Measurements from ENCODE around the gene SLC26A9.

The SLC26A9 gene

GRCh38 chr1:205980237-205980870 lies 37.1 kb upstream of the SLC26A9 start:
- Histone ChIP-seq H3K4me3 (ENCODE audit: low read depth, low read length) (no peak overlapping the region), H3K9ac (ENCODE audit: low read depth, low read length) (no peak overlapping the region), H3K27me3 (ENCODE audit: control insufficient read depth, insufficient read depth, low read length) (no peaks in the 10 kb centered on the region), H3K9me3 (ENCODE audit: control insufficient read depth, insufficient read depth, low read length) (no peaks in the 10 kb centered on the region), H3K27ac (ENCODE audit: low read depth, low read length) (no peak overlapping the region), H3K36me3 (ENCODE audit: control insufficient read depth, insufficient read depth, low read length) (no peaks in the 10 kb centered on the region), H3K4me1 (ENCODE audit: control insufficient read depth, insufficient read depth, low read length) (no peaks in the 10 kb centered on the region)

DNA sequence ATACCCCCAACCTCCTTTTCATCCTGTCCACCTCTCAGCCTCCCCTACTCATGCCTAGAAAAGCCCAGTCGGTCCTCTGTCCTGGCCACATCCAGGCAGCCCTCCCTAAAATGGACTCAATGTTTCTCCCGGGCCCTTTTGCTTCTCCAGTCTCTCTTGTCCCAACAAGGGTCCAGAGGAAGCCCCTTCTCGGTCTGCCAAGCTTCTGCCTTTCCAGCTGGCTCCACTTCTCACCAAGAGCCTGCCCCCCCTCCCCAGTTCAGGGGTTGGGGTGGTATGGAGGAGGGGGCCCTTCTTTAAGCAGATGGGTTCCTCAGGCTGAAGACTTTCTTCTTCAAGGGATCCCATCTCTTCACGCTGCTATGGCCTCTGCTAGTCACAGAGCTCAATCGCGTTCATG lies 36.0 kb upstream of the SLC26A9 start:
- H3K9me3 ChIP-seq (ENCODE audit: control insufficient read depth, insufficient read depth, low read length): no peaks in the 10 kb centered on the region
- no peak overlapping the region for H3K27ac ChIP-seq (ENCODE audit: low read depth, low read length)
- H3K36me3 ChIP-seq (ENCODE audit: control insufficient read depth, insufficient read depth, low read length): no peaks in the 10 kb centered on the region
- no peaks in the 10 kb centered on the region for H3K4me1 ChIP-seq (ENCODE audit: control insufficient read depth, insufficient read depth, low read length)
- no peak overlapping the region for H3K9ac ChIP-seq (ENCODE audit: low read depth, low read length)
- no peak overlapping the region for H3K4me3 ChIP-seq (ENCODE audit: low read depth, low read length)
- no peaks in the 10 kb centered on the region for H3K27me3 ChIP-seq (ENCODE audit: control insufficient read depth, insufficient read depth, low read length)

- H3K9me3 ChIP-seq (ENCODE audit: control insufficient read depth, insufficient read depth, low read length): no peaks in the 10 kb centered on the region
- H3K9ac ChIP-seq (ENCODE audit: low read depth, low read length): no peak overlapping the region
- no peaks in the 10 kb centered on the region for H3K27me3 ChIP-seq (ENCODE audit: control insufficient read depth, insufficient read depth, low read length)
- H3K36me3 ChIP-seq (ENCODE audit: control insufficient read depth, insufficient read depth, low read length): no peaks in the 10 kb centered on the region
- H3K27ac ChIP-seq (ENCODE audit: low read depth, low read length): no peak overlapping the region
- no peak overlapping the region for H3K4me3 ChIP-seq (ENCODE audit: low read depth, low read length)
- no peaks in the 10 kb centered on the region for H3K4me1 ChIP-seq (ENCODE audit: control insufficient read depth, insufficient read depth, low read length)
Measured at GRCh38 chr1:205978676-205979075, 35.4 kb upstream of the SLC26A9 start.

GRCh38 chr1:205977402-205978014 lies 34.3 kb upstream of the SLC26A9 start:
- Histone ChIP-seq H3K36me3 (ENCODE audit: control insufficient read depth, insufficient read depth, low read length) (no peaks in the 10 kb centered on the region), H3K4me1 (ENCODE audit: control insufficient read depth, insufficient read depth, low read length) (no peaks in the 10 kb centered on the region), H3K4me3 (ENCODE audit: low read depth, low read length) (no peak overlapping the region), H3K27ac (ENCODE audit: low read depth, low read length) (no peak overlapping the region), H3K9me3 (ENCODE audit: control insufficient read depth, insufficient read depth, low read length) (no peaks in the 10 kb centered on the region), H3K9ac (ENCODE audit: low read depth, low read length) (no peak overlapping the region), H3K27me3 (ENCODE audit: control insufficient read depth, insufficient read depth, low read length) (no peaks in the 10 kb centered on the region)

GRCh38 chr1:205976708-205977401 lies 33.6 kb upstream of the SLC26A9 start:
- Histone ChIP-seq H3K4me1 (ENCODE audit: control insufficient read depth, insufficient read depth, low read length) (no peaks in the 10 kb centered on the region), H3K4me3 (ENCODE audit: low read depth, low read length) (no peak overlapping the region), H3K9ac (ENCODE audit: low read depth, low read length) (no peak overlapping the region), H3K9me3 (ENCODE audit: control insufficient read depth, insufficient read depth, low read length) (no peaks in the 10 kb centered on the region), H3K27me3 (ENCODE audit: control insufficient read depth, insufficient read depth, low read length) (no peaks in the 10 kb centered on the region), H3K27ac (ENCODE audit: low read depth, low read length) (no peak overlapping the region), H3K36me3 (ENCODE audit: control insufficient read depth, insufficient read depth, low read length) (no peaks in the 10 kb centered on the region)

- Histone ChIP-seq H3K27me3 (ENCODE audit: control insufficient read depth, insufficient read depth, low read length) (no peaks in the 10 kb centered on the region), H3K9me3 (ENCODE audit: control insufficient read depth, insufficient read depth, low read length) (no peaks in the 10 kb centered on the region), H3K4me1 (ENCODE audit: control insufficient read depth, insufficient read depth, low read length) (no peaks in the 10 kb centered on the region), H3K4me3 (ENCODE audit: low read depth, low read length) (no peak overlapping the region), H3K9ac (ENCODE audit: low read depth, low read length) (no peak overlapping the region), H3K27ac (ENCODE audit: low read depth, low read length) (no peak overlapping the region), H3K36me3 (ENCODE audit: control insufficient read depth, insufficient read depth, low read length) (no peaks in the 10 kb centered on the region)
Measured at GRCh38 chr1:205976036-205976435, 32.8 kb upstream of the SLC26A9 start.

- no peak overlapping the region for H3K9ac ChIP-seq (ENCODE audit: low read depth, low read length)
- no peaks in the 10 kb centered on the region for H3K9me3 ChIP-seq (ENCODE audit: control insufficient read depth, insufficient read depth, low read length)
- no peak overlapping the region for H3K4me3 ChIP-seq (ENCODE audit: low read depth, low read length)
- no peaks in the 10 kb centered on the region for H3K4me1 ChIP-seq (ENCODE audit: control insufficient read depth, insufficient read depth, low read length)
- no peak overlapping the region for H3K27ac ChIP-seq (ENCODE audit: low read depth, low read length)
- H3K27me3 ChIP-seq (ENCODE audit: control insufficient read depth, insufficient read depth, low read length): no peaks in the 10 kb centered on the region
- H3K36me3 ChIP-seq (ENCODE audit: control insufficient read depth, insufficient read depth, low read length): no peaks in the 10 kb centered on the region
Measured at GRCh38 chr1:205975387-205975998, 32.2 kb upstream of the SLC26A9 start.

DNA sequence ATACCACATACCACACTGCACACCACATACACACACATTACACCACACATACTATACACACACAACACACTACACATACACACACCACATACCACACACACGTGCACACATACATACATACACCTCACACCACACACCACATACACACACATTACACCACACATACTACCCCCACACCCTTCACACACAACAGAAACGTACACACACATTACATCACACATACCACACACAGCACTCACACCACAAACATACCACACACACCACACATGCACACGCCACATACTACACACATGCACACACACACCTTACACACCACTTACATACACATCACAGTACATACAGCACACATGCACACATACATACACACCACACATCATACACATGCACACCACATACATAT lies 31.5 kb upstream of the SLC26A9 start:
- Histone ChIP-seq H3K27ac (ENCODE audit: low read depth, low read length) (no peak overlapping the region), H3K36me3 (ENCODE audit: control insufficient read depth, insufficient read depth, low read length) (no peaks in the 10 kb centered on the region), H3K9me3 (ENCODE audit: control insufficient read depth, insufficient read depth, low read length) (no peaks in the 10 kb centered on the region), H3K9ac (ENCODE audit: low read depth, low read length) (no peak overlapping the region), H3K27me3 (ENCODE audit: control insufficient read depth, insufficient read depth, low read length) (no peaks in the 10 kb centered on the region), H3K4me1 (ENCODE audit: control insufficient read depth, insufficient read depth, low read length) (no peaks in the 10 kb centered on the region), H3K4me3 (ENCODE audit: low read depth, low read length) (no peak overlapping the region)

DNA sequence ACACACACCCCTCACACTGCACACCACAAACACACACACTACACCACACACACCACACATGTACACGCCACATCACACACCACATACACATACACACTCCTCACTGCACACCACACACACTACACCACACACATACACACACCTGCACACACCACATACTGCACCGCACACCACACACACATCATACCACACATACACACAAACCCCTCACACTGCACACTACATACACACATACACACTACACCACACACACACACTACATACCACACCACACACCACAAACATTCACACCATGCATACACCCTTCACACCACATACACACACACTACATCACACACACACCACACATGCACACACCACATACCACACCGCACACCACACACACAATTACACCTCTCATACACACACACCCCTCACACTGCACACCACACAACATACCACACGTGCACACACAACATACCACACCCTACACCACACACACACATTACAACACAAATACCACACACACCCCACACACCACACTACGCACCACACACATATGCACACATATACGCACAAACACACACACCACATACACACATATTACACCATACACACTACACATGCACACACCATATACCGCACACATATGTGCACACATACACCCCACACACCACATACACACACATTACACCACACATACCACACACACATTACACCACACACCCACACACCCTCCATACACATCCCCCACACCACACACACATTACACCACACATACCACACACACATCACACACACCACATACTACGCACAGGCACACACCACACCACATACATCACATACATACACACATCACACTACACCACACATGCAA lies 30.3 kb upstream of the SLC26A9 start:
- H3K4me1 ChIP-seq (ENCODE audit: control insufficient read depth, insufficient read depth, low read length): no peaks in the 10 kb centered on the region
- no peaks in the 10 kb centered on the region for H3K27me3 ChIP-seq (ENCODE audit: control insufficient read depth, insufficient read depth, low read length)
- no peak overlapping the region for H3K27ac ChIP-seq (ENCODE audit: low read depth, low read length)
- H3K4me3 ChIP-seq (ENCODE audit: low read depth, low read length): no peak overlapping the region
- H3K9me3 ChIP-seq (ENCODE audit: control insufficient read depth, insufficient read depth, low read length): no peaks in the 10 kb centered on the region
- no peaks in the 10 kb centered on the region for H3K36me3 ChIP-seq (ENCODE audit: control insufficient read depth, insufficient read depth, low read length)
- H3K9ac ChIP-seq (ENCODE audit: low read depth, low read length): no peak overlapping the region

- Histone ChIP-seq H3K4me1 (ENCODE audit: control insufficient read depth, insufficient read depth, low read length) (no peaks in the 10 kb centered on the region), H3K36me3 (ENCODE audit: control insufficient read depth, insufficient read depth, low read length) (no peaks in the 10 kb centered on the region), H3K27me3 (ENCODE audit: control insufficient read depth, insufficient read depth, low read length) (no peaks in the 10 kb centered on the region), H3K27ac (ENCODE audit: low read depth, low read length) (no peak overlapping the region), H3K9me3 (ENCODE audit: control insufficient read depth, insufficient read depth, low read length) (no peaks in the 10 kb centered on the region), H3K4me3 (ENCODE audit: low read depth, low read length) (no peak overlapping the region), H3K9ac (ENCODE audit: low read depth, low read length) (no peak overlapping the region)
Measured at GRCh38 chr1:205972491-205973168, 29.4 kb upstream of the SLC26A9 start.
